ENCODE data around the gene CPXM1. TPM values are rescaled to one million over a fixed set of nuclear protein-coding genes. Genes with fewer than 3 reads are reported as not detected.
"Not testable (repeated sequence)": the region's sequence is repeated elsewhere in the genome, so short reads cannot be mapped to it uniquely, and the experiment has no call there.

The CPXM1 gene
- total RNA-seq, 1 donor from 2014 or later: 32.1 TPM

- DNase-seq: no peak
Observed at GRCh38 chr20:2820896-2821869, 20.8 kb upstream of the CPXM1 start.

GRCh38 chr20:2820084-2820895 lies 19.9 kb upstream of the CPXM1 start:
- no peak for DNase-seq

GRCh38 chr20:2817891-2818595 lies 17.6 kb upstream of the CPXM1 start:
- no peak for DNase-seq

- DNase-seq: no peak
Observed at GRCh38 chr20:2817341-2817726, 16.9 kb upstream of the CPXM1 start.

- no peak for DNase-seq
Observed at GRCh38 chr20:2816583-2817340, 16.3 kb upstream of the CPXM1 start.

- DNase-seq: no peak
Observed at GRCh38 chr20:2816030-2816582, 15.7 kb upstream of the CPXM1 start, which contains the start of gene TMEM239. Gene TMEM239, plus strand, starts transcription at chr20:2816364. Its CDS starts 191 bp downstream, at chr20:2816555.

GRCh38 chr20:2815242-2815900 lies 14.9 kb upstream of the CPXM1 start:
- DNase-seq: no peak

GRCh38 chr20:2814587-2815051 lies 14.2 kb upstream of the CPXM1 start, which contains the start of gene C20orf141:
Gene C20orf141, plus strand, starts transcription at chr20:2814987. Its CDS starts 198 bp downstream, at chr20:2815185.
- peak; percentile 77 for DNase-seq

GRCh38 chr20:2814076-2814475 lies 13.6 kb upstream of the CPXM1 start:
- no peak for DNase-seq

GRCh38 chr20:2812189-2812588 lies 11.8 kb upstream of the CPXM1 start:
- no peak for DNase-seq

- no peak for DNase-seq
Observed at GRCh38 chr20:2809690-2810089, 9.3 kb upstream of the CPXM1 start.

GRCh38 chr20:2807929-2808328 lies 7.5 kb upstream of the CPXM1 start:
- not testable (repeated sequence) for DNase-seq

GRCh38 chr20:2807019-2807418 lies 6.6 kb upstream of the CPXM1 start:
- no peak for DNase-seq

GRCh38 chr20:2806351-2806701 lies 5.9 kb upstream of the CPXM1 start:
- no peak for DNase-seq

- DNase-seq: no peak
Observed at GRCh38 chr20:2805689-2806350, 5.4 kb upstream of the CPXM1 start.

- DNase-seq: no peak
Observed at GRCh38 chr20:2804852-2805688, 4.6 kb upstream of the CPXM1 start.

- DNase-seq: no peak
Observed at GRCh38 chr20:2804041-2804828, 3.8 kb upstream of the CPXM1 start.

- DNase-seq: no peak
Observed at GRCh38 chr20:2801286-2801728, 880 bp upstream of the CPXM1 start.
